Thyroid gland (tissue), 4 donors: ENCODE results near the gene PLCH1. TPM values are rescaled to one million over a fixed set of nuclear protein-coding genes. Genes with fewer than 3 reads are reported as not detected.

Source experiments
- DNase-seq, 2 donors: peaks; one replicate each; pipeline ENCODE4 v3.0.0-alpha.2; 2019
- H3K27ac ChIP-seq, 3 donors: fragments of 200-600 bp; sonication (generic); 1 replicate in 2 of 3; 2 replicates in 1 of 3; pipeline ENCODE4 v1.5.1; 2016 to 2019; ENCODE audit warnings: mild to moderate bottlenecking in 1 of 3, moderate library complexity in 1 of 3
- H3K27me3 ChIP-seq: fragments of 200-600 bp; sonication (generic); one replicate; pipeline ENCODE4 v1.5.1; 2019
- H3K36me3 ChIP-seq, 2 donors: fragments of 200-600 bp; sonication (generic); one replicate each; pipeline ENCODE4 v1.5.1; 2016 to 2019
- H3K4me1 ChIP-seq, 2 donors: fragments of 200-600 bp; sonication (generic); one replicate each; pipeline ENCODE4 v1.5.1; 2017 to 2019
- H3K4me3 ChIP-seq, 3 donors: fragments of 200-600 bp; sonication (generic); replicated peaks in 1 of 3; 1 replicate in 2 of 3; 2 replicates in 1 of 3; pipeline ENCODE4 v1.5.1; 2016; ENCODE audit warnings: mild to moderate bottlenecking in 1 of 3
- H3K9me3 ChIP-seq: fragments of 200-600 bp; sonication (generic); one replicate; pipeline ENCODE4 v1.5.1; 2017
- CTCF ChIP-seq, 6 experiments: fragments of 200-600 bp in 3 of 6; fragments of 450-650 bp in 3 of 6; sonication (generic) in 3 of 6; IDR thresholded peaks; one replicate each; pipeline ENCODE4 v1.5.1; 2016 to 2019; ENCODE audit warnings: antibody characterized with exemption in 6 of 6, mild to moderate bottlenecking in 2 of 6, inconsistent platforms in 1 of 6, moderate library complexity in 1 of 6
- POLR2A ChIP-seq, 2 donors: fragments of 450-650 bp; IDR thresholded peaks; one replicate each; pipeline ENCODE4 v1.6.1; 2017; ENCODE audit warnings: antibody characterized with exemption in 2 of 2, mild to moderate bottlenecking in 2 of 2, moderate library complexity in 1 of 2
- WGBS, 2 donors: methylation state at CpG; one replicate each; pipeline ENCODE4 v1.1.5; 2017; 5-methylcytosine and 5-hydroxymethylcytosine counted together
- intact Hi-C: fragments of 100-400 bp; cut with DNase I; formaldehyde crosslinking; loops from one replicate; pipeline ENCODE4 v1.15.1; 2023
- total RNA-seq, 4 donors: library from RNA; depleted of rRNA; stranded (reverse); fragments of >200 nt; gene quantifications; one replicate each; pipeline ENCODE4 v1.2.3, GENCODE V29; 2016

Gene PLCH1
- total RNA-seq, 4 donors from 2014 or later: 4.3 to 20.6 (median 14.1) TPM

GRCh38 chr3:155712008-155712407, 32.9 kb downstream of the PLCH1 start:
- 88 to 98% methylated on average over 1 of the region's 1 CpG for WGBS, 2 donors
- H3K4me3 ChIP-seq: no peak overlapping the region
- H3K36me3 ChIP-seq: no peaks in the 10 kb centered on the region
- no peaks in the 10 kb centered on the region for H3K9me3 ChIP-seq
- intact Hi-C loops: no loop called here
- no peak for DNase-seq
- H3K27ac ChIP-seq: no peak overlapping the region
- peaks cover 6 to 12% of the 10 kb centered on the region in 2 donors for H3K4me1 ChIP-seq
- H3K27me3 ChIP-seq: no peaks in the 10 kb centered on the region
- TF ChIP-seq POLR2A (IDR thresholded peaks at IDR 0.05) (no peak), CTCF (IDR thresholded peaks at IDR 0.05) (no peak)

GRCh38 chr3:155704771-155705559, 39.9 kb downstream of the PLCH1 start:
- 29 to 35% methylated on average over 4 of the region's 4 CpGs for WGBS, 2 donors
- intact Hi-C loops: loop anchor here (5.0 kb wide), 1 partner anchor 353 kb away; no protein-coding TSS in a partner anchor
- DNase-seq: peak; percentile 66 to 74

GRCh38 chr3:155704061-155704460, 40.8 kb downstream of the PLCH1 start:
- intact Hi-C loops: loop anchor here (5.0 kb wide), 1 partner anchor 352 kb away; no protein-coding TSS in a partner anchor
- no peaks in the 10 kb centered on the region for H3K27me3 ChIP-seq
- H3K27ac ChIP-seq: peak overlapping the region; percentile 83 to 97 (median 87)
- DNase-seq: peak in 1 of 2 donors; percentile 15
- H3K4me1 ChIP-seq: peaks cover 20 to 26% of the 10 kb centered on the region in 2 donors
- WGBS, 2 donors: 60 to 72% methylated on average over 6 of the region's 6 CpGs
- no peaks in the 10 kb centered on the region for H3K9me3 ChIP-seq
- H3K36me3 ChIP-seq: no peaks in the 10 kb centered on the region
- TF ChIP-seq CTCF (IDR thresholded peaks at IDR 0.05) (no peak), POLR2A (IDR thresholded peaks at IDR 0.05) (no peak)
- no peak overlapping the region for H3K4me3 ChIP-seq

More at GRCh38 chr3:155704771-155705559, 39.9 kb downstream of the PLCH1 start:
- TF ChIP-seq CTCF (IDR thresholded peaks at IDR 0.05) (no peak), POLR2A (IDR thresholded peaks at IDR 0.05) (peak in 1 of 2 donors; percentile 77)
- Histone ChIP-seq H3K27me3 (no peaks in the 10 kb centered on the region), H3K4me3 (no peak overlapping the region), H3K4me1 (peaks cover 20 to 26% of the 10 kb centered on the region in 2 donors), H3K27ac (peak overlapping the region; percentile 83 to 97 (median 87)), H3K36me3 (no peaks in the 10 kb centered on the region), H3K9me3 (no peaks in the 10 kb centered on the region)

GRCh38 chr3:155702745-155703591, 41.9 kb downstream of the PLCH1 start:
- Histone ChIP-seq H3K4me3 (no peak overlapping the region), H3K9me3 (no peaks in the 10 kb centered on the region), H3K36me3 (no peaks in the 10 kb centered on the region), H3K27ac (peak overlapping the region; percentile 83 to 97 (median 87)), H3K4me1 (peaks cover 20 to 26% of the 10 kb centered on the region in 2 donors), H3K27me3 (no peaks in the 10 kb centered on the region)
- WGBS, 2 donors: 25 to 38% methylated on average over 6 of the region's 6 CpGs
- TF ChIP-seq CTCF (IDR thresholded peaks at IDR 0.05) (no peak), POLR2A (IDR thresholded peaks at IDR 0.05) (peak in 1 of 2 donors; percentile 54)
- intact Hi-C loops: loop anchor here (5.0 kb wide), 1 partner anchor 351 kb away; no protein-coding TSS in a partner anchor
- DNase-seq: peak; percentile 86
